GM12875 (cell line): ENCODE data around the gene PRKCZ.
"Not testable (repeated sequence)": the region's sequence is repeated elsewhere in the genome, so short reads cannot be mapped to it uniquely, and the experiment has no call there.

Experiments used
- H3K4me3 ChIP-seq: one replicate; pipeline ENCODE4 v1.5.1; 2011; ENCODE audit warnings: low read depth, low read length, control low read depth
- CTCF ChIP-seq: IDR thresholded peaks from 2 replicates; pipeline ENCODE4 v1.5.1; 2011; ENCODE audit warnings: low read depth, mild to moderate bottlenecking, control low read depth, inconsistent platforms, low read length, moderate library complexity, borderline replicate concordance; ENCODE audit not compliant: insufficient read depth

PRKCZ gene

GRCh38 chr1:2112280-2112701 lies 62.1 kb downstream of the PRKCZ start:
- no peak overlapping the region for H3K4me3 ChIP-seq
- TF ChIP-seq CTCF = no peak

- no peak overlapping the region for H3K4me3 ChIP-seq
- no peak for TF ChIP-seq CTCF
These were observed 63.5 kb downstream of the PRKCZ start for GRCh38 chr1:2113620-2114135.

- H3K4me3 ChIP-seq = not testable (repeated sequence)
These were observed 64.4 kb downstream of the PRKCZ start for GRCh38 chr1:2114635-2115007.

GRCh38 chr1:2115008-2115641 lies 64.9 kb downstream of the PRKCZ start:
- no peak for TF ChIP-seq CTCF
- H3K4me3 ChIP-seq = no peak overlapping the region

- H3K4me3 ChIP-seq = no peak overlapping the region
- no peak for TF ChIP-seq CTCF
These were observed 65.6 kb downstream of the PRKCZ start for GRCh38 chr1:2115702-2116341.

- no peak overlapping the region for H3K4me3 ChIP-seq
- no peak for TF ChIP-seq CTCF
These were observed 69.7 kb downstream of the PRKCZ start for GRCh38 chr1:2119886-2120285.

- no peak for TF ChIP-seq CTCF
- H3K4me3 ChIP-seq = no peak overlapping the region
These were observed 71.0 kb downstream of the PRKCZ start for GRCh38 chr1:2121101-2121691.

- not testable (repeated sequence) for H3K4me3 ChIP-seq
These were observed 71.6 kb downstream of the PRKCZ start for GRCh38 chr1:2121794-2122193.
